Esophagus muscularis mucosa (tissue), 4 donors: Measurements from ENCODE around the gene SLC2A8. TPM values are rescaled to one million over a fixed set of nuclear protein-coding genes. Genes with fewer than 3 reads are reported as not detected.
A peak's percentile ranks its signal among the peaks of the same experiment; 100 is the strongest.

Experiments
- DNase-seq: peaks from one replicate; pipeline ENCODE4 v3.0.0-alpha.2; 2017; ENCODE audit errors: extremely low spot score
- H3K27ac ChIP-seq, 4 donors: fragments of 200-600 bp; sonication (generic); replicated peaks in 1 of 4; 1 replicate in 3 of 4; 2 replicates in 1 of 4; pipeline ENCODE4 v1.5.1; 2016 to 2019; ENCODE audit warnings: mild to moderate bottlenecking in 1 of 4
- H3K27me3 ChIP-seq, 4 donors: fragments of 200-600 bp; sonication (generic); one replicate each; pipeline versions ENCODE4 v1.5.1 to v1.6.0; 2016 to 2019
- H3K36me3 ChIP-seq, 4 donors: fragments of 200-600 bp; sonication (generic); one replicate each; pipeline ENCODE4 v1.5.1; 2016 to 2019
- H3K4me1 ChIP-seq, 4 donors: fragments of 200-600 bp; sonication (generic); one replicate each; pipeline ENCODE4 v1.5.1; 2016 to 2019
- H3K4me3 ChIP-seq, 4 donors: fragments of 200-600 bp; sonication (generic); 1 replicate in 2 of 4; 2 replicates in 2 of 4; pipeline ENCODE4 v1.5.1; 2016 to 2019; ENCODE audit warnings: mild to moderate bottlenecking in 4 of 4, moderate library complexity in 1 of 4
- H3K9me3 ChIP-seq, 4 donors: fragments of 200-600 bp; sonication (generic); 1 replicate in 3 of 4; 2 replicates in 1 of 4; pipeline ENCODE4 v1.5.1; 2016 to 2019
- EP300 ChIP-seq: sonication (generic); formaldehyde crosslinking; IDR thresholded peaks from one replicate; pipeline ENCODE4 v1.6.1; 2017; ENCODE audit warnings: antibody characterized with exemption
- POLR2A ChIP-seq: fragments of 450-650 bp; IDR thresholded peaks from one replicate; pipeline ENCODE4 v1.6.1; 2017; ENCODE audit warnings: antibody characterized with exemption, moderate library complexity, mild to moderate bottlenecking, low read depth
- POLR2AphosphoS5 ChIP-seq, 2 donors: sonication (generic); formaldehyde crosslinking; IDR thresholded peaks; one replicate each; pipeline ENCODE4 v1.6.1; 2017; ENCODE audit warnings: antibody characterized with exemption in 2 of 2
- WGBS: methylation state at CpG from one replicate; pipeline ENCODE4 v1.1.5; 2018; 5-methylcytosine and 5-hydroxymethylcytosine counted together
- intact Hi-C: fragments of 100-400 bp; cut with DNase I; formaldehyde crosslinking; loops from one replicate; pipeline ENCODE4 v1.15.1; 2023
- total RNA-seq, 4 donors: library from RNA; depleted of rRNA; stranded (reverse); fragments of >200 nt; gene quantifications; one replicate each; pipeline versions ENCODE4 v1.1.0 to v1.2.1, GENCODE V29; 2016
- TF ChIP-seq, protein P1 (sequence below), 3 experiments: fragments of 200-600 bp in 2 of 3; fragments of 450-650 bp in 1 of 3; sonication (generic) in 2 of 3; IDR thresholded peaks; one replicate each; pipeline ENCODE4 v1.5.1; 2017 to 2019; ENCODE audit warnings: antibody characterized with exemption in 3 of 3, mild to moderate bottlenecking in 2 of 3, moderate library complexity in 1 of 3

SLC2A8 gene
- total RNA-seq, 4 donors from 2014 or later, result 27.0 to 34.5 (median 31.7) TPM

DNA sequence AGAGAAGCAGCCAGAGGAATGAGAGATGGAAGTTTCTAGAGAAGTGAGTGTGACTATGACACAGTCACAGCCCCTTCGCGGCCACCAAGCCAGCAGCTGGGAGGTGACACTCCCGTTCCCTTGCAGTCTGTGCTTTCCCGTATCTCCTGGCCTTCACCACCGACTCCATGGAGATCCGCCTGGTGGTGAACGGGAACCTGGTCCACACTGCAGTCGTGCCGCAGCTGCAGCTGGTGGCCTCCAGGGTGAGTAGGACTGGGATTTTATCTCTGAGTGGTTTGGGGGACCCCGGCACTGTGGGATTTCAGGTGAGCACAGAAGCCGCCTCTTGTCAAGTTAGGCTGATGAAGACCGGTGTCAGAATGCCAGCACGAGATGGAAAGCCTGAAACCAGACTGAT lies 12.1 kb upstream of the SLC2A8 start:
- intact Hi-C loops, result no loop called here
- no peak overlapping the region for H3K27ac ChIP-seq
- TF ChIP-seq POLR2A, result no peak
- no peaks in the 10 kb centered on the region for H3K27me3 ChIP-seq
- peaks cover 0 to 5% (median 2%) of the 10 kb centered on the region in 4 donors for H3K4me1 ChIP-seq
- H3K4me3 ChIP-seq, result no peak overlapping the region
- 85% methylated on average over 12 of the region's 13 CpGs for WGBS
- DNase-seq, result no peak
- H3K9me3 ChIP-seq, result no peaks in the 10 kb centered on the region
- H3K36me3 ChIP-seq, result peaks cover 0 to 4% (median under 1%) of the 10 kb centered on the region in 4 donors

GRCh38 chr9:127386249-127386648 lies 10.7 kb upstream of the SLC2A8 start:
- TF ChIP-seq EP300, result no peak
- TF ChIP-seq, protein P1, sequence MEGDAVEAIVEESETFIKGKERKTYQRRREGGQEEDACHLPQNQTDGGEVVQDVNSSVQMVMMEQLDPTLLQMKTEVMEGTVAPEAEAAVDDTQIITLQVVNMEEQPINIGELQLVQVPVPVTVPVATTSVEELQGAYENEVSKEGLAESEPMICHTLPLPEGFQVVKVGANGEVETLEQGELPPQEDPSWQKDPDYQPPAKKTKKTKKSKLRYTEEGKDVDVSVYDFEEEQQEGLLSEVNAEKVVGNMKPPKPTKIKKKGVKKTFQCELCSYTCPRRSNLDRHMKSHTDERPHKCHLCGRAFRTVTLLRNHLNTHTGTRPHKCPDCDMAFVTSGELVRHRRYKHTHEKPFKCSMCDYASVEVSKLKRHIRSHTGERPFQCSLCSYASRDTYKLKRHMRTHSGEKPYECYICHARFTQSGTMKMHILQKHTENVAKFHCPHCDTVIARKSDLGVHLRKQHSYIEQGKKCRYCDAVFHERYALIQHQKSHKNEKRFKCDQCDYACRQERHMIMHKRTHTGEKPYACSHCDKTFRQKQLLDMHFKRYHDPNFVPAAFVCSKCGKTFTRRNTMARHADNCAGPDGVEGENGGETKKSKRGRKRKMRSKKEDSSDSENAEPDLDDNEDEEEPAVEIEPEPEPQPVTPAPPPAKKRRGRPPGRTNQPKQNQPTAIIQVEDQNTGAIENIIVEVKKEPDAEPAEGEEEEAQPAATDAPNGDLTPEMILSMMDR (IDR thresholded peaks at IDR 0.05), result no peak
- no peak for TF ChIP-seq POLR2A
- no peak for TF ChIP-seq POLR2AphosphoS5 (IDR thresholded peaks at IDR 0.05)
- Histone ChIP-seq H3K4me1 (peaks cover 0 to 5% (median 2%) of the 10 kb centered on the region in 4 donors), H3K4me3 (no peak overlapping the region), H3K27me3 (no peaks in the 10 kb centered on the region), H3K36me3 (peaks cover 0 to 12% (median 8%) of the 10 kb centered on the region in 4 donors), H3K9me3 (no peaks in the 10 kb centered on the region), H3K27ac (no peak overlapping the region)
- WGBS, result 91% methylated on average over 4 of the region's 4 CpGs
- intact Hi-C loops, result no loop called here
- no peak for DNase-seq

DNA sequence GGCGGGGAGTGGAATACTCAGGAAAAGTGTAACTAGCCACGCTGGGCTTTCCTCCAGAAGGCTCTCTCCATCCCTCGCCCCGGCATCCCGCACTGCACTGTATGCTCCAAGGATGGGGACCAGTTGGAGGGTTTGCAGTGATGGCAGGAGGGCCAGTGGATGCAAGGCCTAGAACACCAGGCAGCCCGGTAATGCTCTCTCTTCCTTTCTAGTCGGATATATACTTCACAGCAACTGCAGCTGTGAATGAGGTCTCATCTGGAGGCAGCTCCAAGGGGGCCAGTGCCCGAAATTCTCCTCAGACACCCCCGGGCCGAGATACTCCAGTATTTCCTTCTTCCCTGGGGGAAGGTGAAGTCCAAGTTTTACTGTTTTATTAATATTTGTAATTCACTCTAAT lies 10.0 kb upstream of the SLC2A8 start:
- Histone ChIP-seq H3K36me3 (peaks cover 0 to 16% (median 8%) of the 10 kb centered on the region in 4 donors), H3K4me1 (peaks cover 0 to 5% (median 2%) of the 10 kb centered on the region in 4 donors), H3K4me3 (no peak overlapping the region), H3K27me3 (no peaks in the 10 kb centered on the region), H3K9me3 (no peaks in the 10 kb centered on the region), H3K27ac (no peak overlapping the region)
- TF ChIP-seq POLR2A, result no peak
- 95% methylated on average over 10 of the region's 10 CpGs for WGBS
- intact Hi-C loops, result no loop called here
- no peak for DNase-seq

- intact Hi-C loops, result no loop called here
- DNase-seq, result no peak
- Histone ChIP-seq H3K9me3 (no peaks in the 10 kb centered on the region), H3K4me3 (no peak overlapping the region), H3K27me3 (no peaks in the 10 kb centered on the region), H3K4me1 (peaks cover 0 to 5% (median 2%) of the 10 kb centered on the region in 4 donors), H3K36me3 (peaks cover 0 to 21% (median 11%) of the 10 kb centered on the region in 4 donors), H3K27ac (peak overlapping the region in 1 of 4 donors; percentile 52)
- WGBS, result 52% methylated on average over 10 of the region's 10 CpGs
- TF ChIP-seq POLR2AphosphoS5 (IDR thresholded peaks at IDR 0.05) (peak; percentile 24 to 35), EP300 (no peak)
- TF ChIP-seq, protein P1 (IDR thresholded peaks at IDR 0.05), result no peak
Measured at GRCh38 chr9:127388037-127388855, 8.7 kb upstream of the SLC2A8 start.

DNA sequence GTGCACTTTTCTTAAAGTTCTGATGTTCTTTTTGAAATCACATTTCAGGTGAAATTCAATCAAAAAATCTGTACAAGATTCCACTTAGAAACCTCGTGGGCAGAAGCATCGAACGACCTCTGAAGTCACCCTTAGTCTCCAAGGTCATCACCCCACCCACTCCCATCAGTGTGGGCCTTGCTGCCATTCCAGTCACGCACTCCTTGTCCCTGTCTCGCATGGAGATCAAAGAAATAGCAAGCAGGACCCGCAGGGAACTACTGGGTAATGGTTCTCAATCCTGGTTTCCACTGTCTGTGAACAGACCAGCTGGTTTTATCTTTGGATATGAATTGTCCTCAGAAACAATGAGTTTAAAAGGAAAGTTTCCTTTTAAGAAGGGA lies 8.1 kb upstream of the SLC2A8 start:
- no peak overlapping the region for H3K4me3 ChIP-seq
- TF ChIP-seq POLR2AphosphoS5 (IDR thresholded peaks at IDR 0.05), result no peak
- TF ChIP-seq, protein P1 (IDR thresholded peaks at IDR 0.05), result no peak
- no peak for TF ChIP-seq EP300
- no peak for TF ChIP-seq POLR2A
- WGBS, result 72% methylated on average over 6 of the region's 6 CpGs
- H3K36me3 ChIP-seq, result peaks cover 0 to 21% (median 11%) of the 10 kb centered on the region in 4 donors
- no peak for DNase-seq
- H3K27ac ChIP-seq, result peak overlapping the region in 1 of 4 donors; percentile 52
- peaks cover 0 to 5% (median 2%) of the 10 kb centered on the region in 4 donors for H3K4me1 ChIP-seq
- no peaks in the 10 kb centered on the region for H3K9me3 ChIP-seq
- intact Hi-C loops, result no loop called here
- no peaks in the 10 kb centered on the region for H3K27me3 ChIP-seq
